ENCODE measurements around the gene PRKN. TPM values are rescaled to one million over a fixed set of nuclear protein-coding genes. Genes with fewer than 3 reads are reported as not detected.

PRKN gene
- total and polyA plus RNA-seq, 2 experiments from 2014 or later = 2.3 to 3.9 TPM

- Histone ChIP-seq H3K4me1 (ENCODE audit: insufficient read depth) (no peaks in the 10 kb centered on the region), H3K27me3 (no peaks in the 10 kb centered on the region), H3K9me3 (ENCODE audit: low read depth) (no peaks in the 10 kb centered on the region), H3K79me2 (no peaks in the 10 kb centered on the region), H2AFZ (no peak overlapping the region), H3K27ac (no peak overlapping the region), H3K9me2 (replicated peaks; ENCODE audit: insufficient read depth) (no peaks in the 10 kb centered on the region), H3K4me3 (no peak overlapping the region), H4K20me1 (ENCODE audit: insufficient read depth, poor library complexity, severe bottlenecking) (no peaks in the 10 kb centered on the region), H3K4me2 (no peak overlapping the region), H3K36me3 (replicated peaks; ENCODE audit: insufficient read depth, low read depth) (no peaks in the 10 kb centered on the region)
- TF ChIP-seq CTCF (IDR thresholded peaks at IDR 0.05; ENCODE audit: poor library complexity) (no peak), EZH2 (IDR thresholded peaks at IDR 0.05; ENCODE audit: borderline replicate concordance) (no peak), EZH2phosphoT487 (IDR thresholded peaks at IDR 0.05; ENCODE audit: low read depth, severe bottlenecking, unreplicated experiment) (no peak)
- no peak for DNase-seq (ENCODE audit: low spot score)
- 81% methylated on average over 4 of the region's 4 CpGs for WGBS (ENCODE audit: low lambda C conversion rate, missing lambda C conversion rate)
Observed at GRCh38 chr6:162325826-162326225, 401.7 kb downstream of the PRKN start.

- H3K4me1 ChIP-seq (ENCODE audit: insufficient read depth) = no peaks in the 10 kb centered on the region
- no peak for TF ChIP-seq EZH2 (IDR thresholded peaks at IDR 0.05; ENCODE audit: borderline replicate concordance)
- no peak for TF ChIP-seq CTCF (IDR thresholded peaks at IDR 0.05; ENCODE audit: poor library complexity)
- TF ChIP-seq EZH2phosphoT487 (IDR thresholded peaks at IDR 0.05; ENCODE audit: low read depth, severe bottlenecking, unreplicated experiment) = no peak
- 88% methylated on average over 4 of the region's 4 CpGs for WGBS (ENCODE audit: low lambda C conversion rate, missing lambda C conversion rate)
- no peak for DNase-seq (ENCODE audit: low spot score)
- no peak overlapping the region for H3K4me3 ChIP-seq
- no peak overlapping the region for H3K4me2 ChIP-seq
- no peaks in the 10 kb centered on the region for H3K36me3 ChIP-seq (replicated peaks; ENCODE audit: insufficient read depth, low read depth)
- no peaks in the 10 kb centered on the region for H3K9me3 ChIP-seq (ENCODE audit: low read depth)
- H3K27me3 ChIP-seq = no peaks in the 10 kb centered on the region
- H3K27ac ChIP-seq = no peak overlapping the region
- H3K9me2 ChIP-seq (replicated peaks; ENCODE audit: insufficient read depth) = no peaks in the 10 kb centered on the region
- no peaks in the 10 kb centered on the region for H3K79me2 ChIP-seq
- H2AFZ ChIP-seq = no peak overlapping the region
- H4K20me1 ChIP-seq (ENCODE audit: insufficient read depth, poor library complexity, severe bottlenecking) = no peaks in the 10 kb centered on the region
Observed at GRCh38 chr6:162325051-162325450, 402.5 kb downstream of the PRKN start.

GRCh38 chr6:162315291-162315690 is 412.3 kb downstream of the PRKN start:
- Histone ChIP-seq H3K4me1 (ENCODE audit: insufficient read depth) (no peaks in the 10 kb centered on the region), H3K4me2 (no peak overlapping the region), H3K36me3 (replicated peaks; ENCODE audit: insufficient read depth, low read depth) (no peaks in the 10 kb centered on the region), H3K4me3 (no peak overlapping the region), H2AFZ (no peak overlapping the region), H3K79me2 (no peaks in the 10 kb centered on the region), H3K27ac (no peak overlapping the region), H3K9me2 (replicated peaks; ENCODE audit: insufficient read depth) (no peaks in the 10 kb centered on the region), H4K20me1 (ENCODE audit: insufficient read depth, poor library complexity, severe bottlenecking) (no peaks in the 10 kb centered on the region), H3K27me3 (no peaks in the 10 kb centered on the region), H3K9me3 (ENCODE audit: low read depth) (no peaks in the 10 kb centered on the region)
- no peak for DNase-seq (ENCODE audit: low spot score)
- TF ChIP-seq CTCF (IDR thresholded peaks at IDR 0.05; ENCODE audit: poor library complexity) = no peak
- TF ChIP-seq EZH2phosphoT487 (IDR thresholded peaks at IDR 0.05; ENCODE audit: low read depth, severe bottlenecking, unreplicated experiment) = no peak
- TF ChIP-seq EZH2 (IDR thresholded peaks at IDR 0.05; ENCODE audit: borderline replicate concordance) = no peak
- 90% methylated on average over 3 of the region's 3 CpGs for WGBS (ENCODE audit: low lambda C conversion rate, missing lambda C conversion rate)
